HEK293T (cell line): Measurements from ENCODE around the gene CD40.

Experiments used
- CTCF ChIA-PET: fragments of 350-600 bp; formaldehyde crosslinking; extraction: SDS; loops from one replicate; lab custom pipeline; 2021; ENCODE audit warnings: antibody characterized with exemption, inconsistent platforms; lab: Yijun Ruan, JAX
- POLR2A ChIA-PET: fragments of 350-600 bp; formaldehyde crosslinking; extraction: SDS; loops from one replicate; lab custom pipeline; 2020; ENCODE audit warnings: antibody characterized with exemption, inconsistent platforms; lab: Yijun Ruan, JAX
- DNase-seq: peaks from one replicate; pipeline ENCODE4 v3.0.0; 2012; ENCODE audit warnings: mixed read lengths; ENCODE audit errors: extremely low spot score
- ARNT ChIP-seq: fragments of 450-650 bp; IDR thresholded peaks from 2 replicates; pipeline ENCODE4 v1.6.1; 2017; ENCODE audit warnings: mild to moderate bottlenecking
- BHLHE40 ChIP-seq: fragments of 450-650 bp; IDR thresholded peaks from 2 replicates; pipeline ENCODE4 v1.6.1; 2016; ENCODE audit warnings: mild to moderate bottlenecking, moderate library complexity, borderline replicate concordance
- CTBP1 ChIP-seq: fragments of 450-650 bp; IDR thresholded peaks from 2 replicates; pipeline ENCODE4 v1.6.1; 2016; ENCODE audit warnings: borderline replicate concordance
- ELF4 ChIP-seq: fragments of 450-650 bp; IDR thresholded peaks from 2 replicates; pipeline ENCODE4 v1.6.1; 2017; ENCODE audit warnings: antibody characterized with exemption
- FOXA1 ChIP-seq: fragments of 450-650 bp; IDR thresholded peaks from 2 replicates; pipeline ENCODE4 v1.6.1; 2016; ENCODE audit warnings: mild to moderate bottlenecking
- FOXK2 ChIP-seq: fragments of 450-650 bp; IDR thresholded peaks from 2 replicates; pipeline ENCODE4 v1.6.1; 2016; ENCODE audit warnings: mild to moderate bottlenecking
- FOXM1 ChIP-seq: fragments of 450-650 bp; IDR thresholded peaks from 2 replicates; pipeline ENCODE4 v1.6.1; 2017; ENCODE audit warnings: mild to moderate bottlenecking, borderline replicate concordance
- HDGF ChIP-seq: fragments of 450-650 bp; IDR thresholded peaks from 2 replicates; pipeline ENCODE4 v1.6.1; 2017; ENCODE audit warnings: antibody characterized with exemption, borderline replicate concordance
- L3MBTL2 ChIP-seq: fragments of 450-650 bp; conservative IDR thresholded peaks from 2 replicates; pipeline ENCODE4 v1.6.1; 2016; ENCODE audit warnings: mild to moderate bottlenecking
- LEF1 ChIP-seq: fragments of 450-650 bp; IDR thresholded peaks from 2 replicates; pipeline ENCODE4 v1.6.1; 2017; ENCODE audit warnings: mild to moderate bottlenecking, borderline replicate concordance
- NFRKB ChIP-seq: fragments of 450-650 bp; IDR thresholded peaks from 2 replicates; pipeline ENCODE4 v1.6.1; 2016; ENCODE audit warnings: mild to moderate bottlenecking, moderate library complexity
- PKNOX1 ChIP-seq: fragments of 450-650 bp; IDR thresholded peaks from 2 replicates; pipeline ENCODE4 v1.6.1; 2016
- SP1 ChIP-seq: fragments of 450-650 bp; IDR thresholded peaks from 2 replicates; pipeline ENCODE4 v1.6.1; 2017
- SUZ12 ChIP-seq: fragments of 450-650 bp; IDR thresholded peaks from 2 replicates; pipeline ENCODE4 v1.6.1; 2016; ENCODE audit warnings: mild to moderate bottlenecking
- TARDBP ChIP-seq: fragments of 450-650 bp; IDR thresholded peaks from 2 replicates; pipeline ENCODE4 v1.6.1; 2016
- ZNF384 ChIP-seq: fragments of 450-650 bp; IDR thresholded peaks from 2 replicates; pipeline ENCODE4 v1.6.1; 2016

Gene CD40

GRCh38 chr20:46172961-46173536, 54.9 kb downstream of the CD40 start:
- ChIA-PET POLR2A (no interaction called here), CTCF (interaction anchor here (0.8 to 1.0 kb wide), 2 partner anchors 44 to 132 kb away, joined by 3 read pairs; no protein-coding TSS in a partner anchor)
- no peak for DNase-seq
- no peak for TF ChIP-seq PKNOX1
- no peak for TF ChIP-seq BHLHE40
- no peak for TF ChIP-seq ARNT
- no peak for TF ChIP-seq LEF1
- TF ChIP-seq SP1, result no peak
- no peak for TF ChIP-seq SUZ12
- no peak for TF ChIP-seq FOXK2
- no peak for TF ChIP-seq L3MBTL2
- TF ChIP-seq ELF4, result no peak
- no peak for TF ChIP-seq NFRKB
- TF ChIP-seq ZNF384, result no peak
- no peak for TF ChIP-seq CTBP1
- TF ChIP-seq FOXA1, result no peak
- TF ChIP-seq FOXM1, result no peak
- no peak for TF ChIP-seq HDGF
- TF ChIP-seq TARDBP, result no peak

GRCh38 chr20:46173652-46174468, 55.7 kb downstream of the CD40 start:
- ChIA-PET POLR2A (no interaction called here), CTCF (no interaction called here)
- no peak for DNase-seq
- TF ChIP-seq FOXK2, result no peak
- no peak for TF ChIP-seq ZNF384
- no peak for TF ChIP-seq FOXA1
- TF ChIP-seq TARDBP, result no peak
- no peak for TF ChIP-seq L3MBTL2
- no peak for TF ChIP-seq SUZ12
- no peak for TF ChIP-seq ARNT
- TF ChIP-seq LEF1, result no peak
- no peak for TF ChIP-seq HDGF
- no peak for TF ChIP-seq PKNOX1

DNA sequence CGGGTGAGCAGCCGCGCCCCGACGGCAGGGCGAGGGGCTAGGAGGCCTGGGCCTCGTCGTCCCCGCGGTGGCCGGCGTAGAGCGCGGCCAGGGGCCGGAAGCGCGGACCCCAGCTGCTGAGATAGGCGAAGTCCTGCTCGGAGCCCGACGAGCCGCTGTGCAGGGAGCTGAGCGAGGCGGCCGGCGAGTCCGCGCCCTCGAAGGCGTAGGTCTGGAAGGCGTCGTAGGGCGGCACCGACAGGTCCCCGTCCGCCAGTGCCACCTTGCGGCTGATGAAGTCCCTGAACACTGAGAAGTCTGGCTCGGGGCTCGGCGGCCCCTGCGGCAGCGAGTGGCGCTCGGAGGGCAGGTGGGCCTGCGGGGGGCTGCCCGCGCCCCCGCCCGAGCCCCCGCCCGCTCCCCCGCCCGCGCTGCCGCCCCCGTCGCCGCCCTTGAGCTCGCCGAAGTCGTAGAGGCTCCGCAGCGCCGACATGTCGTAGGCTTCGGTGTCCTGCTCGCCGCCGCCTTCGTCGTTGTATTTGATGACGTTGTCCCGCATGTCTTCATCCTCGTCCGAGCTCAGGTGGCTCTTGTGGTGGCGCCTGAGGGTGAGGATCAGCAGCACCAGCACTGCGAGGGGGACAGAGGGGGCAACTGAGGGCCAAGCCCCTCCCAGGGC, 56.5 kb downstream of the CD40 start:
- POLR2A ChIA-PET, result interaction anchor here (0.5 kb wide), 1 partner anchor 203 kb away, joined by 3 read pairs; no protein-coding TSS in a partner anchor

DNA sequence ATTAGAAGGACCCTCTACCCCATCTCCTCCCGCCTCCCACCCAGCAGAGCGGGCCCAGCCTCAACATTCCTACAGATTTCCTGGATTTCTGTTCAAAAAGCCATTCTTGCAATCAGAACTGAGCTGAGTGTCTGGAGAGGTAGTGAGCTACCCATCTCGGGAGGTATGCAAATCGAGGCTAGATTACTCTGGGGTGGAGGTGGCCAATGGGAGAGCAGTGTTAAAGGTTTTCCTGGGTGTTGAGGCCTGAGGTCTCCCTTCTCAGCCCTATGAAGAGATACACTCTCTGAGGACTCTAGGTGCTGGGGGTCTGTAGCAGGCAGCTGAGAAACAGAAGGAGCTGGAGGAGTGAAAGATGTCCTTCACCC, 57.0 kb downstream of the CD40 start:
- TF ChIP-seq ELF4 (no peak), BHLHE40 (no peak), LEF1 (no peak), L3MBTL2 (no peak), TARDBP (no peak), SP1 (no peak), CTBP1 (no peak), FOXM1 (no peak), HDGF (no peak)
- no peak for DNase-seq
- CTCF ChIA-PET, result interaction anchor here (1.2 kb wide), 2 partner anchors 9 to 188 kb away, joined by 3 to 4 read pairs; no protein-coding TSS in a partner anchor
- POLR2A ChIA-PET, result interaction anchor here (0.5 kb wide), 1 partner anchor 204 kb away, joined by 3 read pairs; no protein-coding TSS in a partner anchor

More for the DNA sequence above, 56.5 kb downstream of the CD40 start:
- peak; percentile 86 for DNase-seq
- CTCF ChIA-PET, result interaction anchor here (1.2 kb wide), 2 partner anchors 8 to 187 kb away, joined by 3 to 4 read pairs; no protein-coding TSS in a partner anchor
- no peak for TF ChIP-seq SUZ12
- no peak for TF ChIP-seq HDGF
- TF ChIP-seq FOXA1, result no peak
- TF ChIP-seq LEF1, result no peak
- TF ChIP-seq SP1, result no peak
- no peak for TF ChIP-seq PKNOX1

DNA sequence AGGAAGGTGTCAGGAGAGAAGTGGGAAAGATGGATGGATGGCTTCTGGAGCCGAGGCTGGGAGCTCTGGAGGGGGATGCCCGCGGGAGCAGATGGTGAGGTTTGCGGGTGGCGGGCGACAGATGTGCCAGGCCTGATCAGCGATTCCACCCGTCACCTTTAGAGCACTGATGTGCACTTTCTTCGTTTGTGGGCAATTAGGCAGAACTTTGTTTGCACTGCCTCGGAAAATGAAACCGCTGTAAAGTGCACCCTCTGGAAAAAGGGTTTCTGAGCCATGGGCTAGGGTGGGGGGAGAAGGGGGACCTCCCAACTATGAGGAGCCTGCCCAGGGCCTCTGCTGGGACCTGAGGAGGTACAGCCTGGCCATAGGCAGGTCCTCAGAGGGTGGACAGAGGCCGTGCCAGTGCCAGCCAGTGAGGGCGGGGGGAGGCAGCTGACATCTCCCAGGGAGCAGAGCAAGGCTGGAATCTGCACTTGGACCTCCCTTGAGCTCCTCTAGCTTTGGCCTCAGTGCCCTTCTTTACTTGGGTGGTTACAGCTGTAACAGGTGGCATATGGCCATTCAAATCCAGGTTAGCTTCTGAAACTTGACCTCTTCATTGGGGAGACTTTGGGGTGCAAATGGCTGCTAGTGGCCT, 58.7 kb downstream of the CD40 start:
- TF ChIP-seq FOXK2 (no peak), PKNOX1 (no peak), LEF1 (no peak), HDGF (no peak), CTBP1 (no peak), SUZ12 (no peak), ZNF384 (no peak), ARNT (no peak), BHLHE40 (no peak), L3MBTL2 (no peak)
- POLR2A ChIA-PET, result no interaction called here
- DNase-seq, result no peak
- CTCF ChIA-PET, result no interaction called here
